ENCODE data around the gene TLR10. TPM values are rescaled to one million over a fixed set of nuclear protein-coding genes. Genes with fewer than 3 reads are reported as not detected.
"Not testable (repeated sequence)": the region's sequence is repeated elsewhere in the genome, so short reads cannot be mapped to it uniquely, and the experiment has no call there.

TLR10 gene
- polyA plus RNA-seq, 3 donors, result 0.64 to 0.87 (median 0.65) TPM

GRCh38 chr4:38768968-38769394 is 13.8 kb downstream of the TLR10 start:
- no peak for DNase-seq (ENCODE audit: low read depth in 3 of 3, low spot score in 2 of 3)

- not testable (repeated sequence) for DNase-seq (ENCODE audit: low read depth in 3 of 3, low spot score in 2 of 3)
These were observed 15.8 kb downstream of the TLR10 start for GRCh38 chr4:38766940-38767339.

DNA sequence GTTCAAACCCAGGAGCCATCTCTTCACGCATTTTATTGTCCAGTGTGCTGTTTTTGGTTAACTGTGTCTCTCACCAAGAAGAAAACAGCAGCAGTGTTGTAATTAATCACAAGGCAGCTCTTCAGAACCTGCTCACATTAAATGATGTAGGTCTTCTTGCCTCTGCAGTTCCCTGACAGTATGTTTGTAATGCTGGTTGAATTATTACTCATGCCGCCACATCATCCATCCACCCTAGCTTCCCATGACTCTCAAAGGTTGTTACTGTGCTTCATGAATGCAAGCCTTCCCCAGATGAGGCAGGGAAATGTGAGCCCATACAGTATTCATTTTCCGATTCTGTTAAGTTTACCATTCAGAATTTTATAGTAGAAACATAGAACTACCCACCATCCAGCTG is 17.4 kb downstream of the TLR10 start:
- DNase-seq (ENCODE audit: low read depth in 3 of 3, low spot score in 2 of 3), result no peak

DNA sequence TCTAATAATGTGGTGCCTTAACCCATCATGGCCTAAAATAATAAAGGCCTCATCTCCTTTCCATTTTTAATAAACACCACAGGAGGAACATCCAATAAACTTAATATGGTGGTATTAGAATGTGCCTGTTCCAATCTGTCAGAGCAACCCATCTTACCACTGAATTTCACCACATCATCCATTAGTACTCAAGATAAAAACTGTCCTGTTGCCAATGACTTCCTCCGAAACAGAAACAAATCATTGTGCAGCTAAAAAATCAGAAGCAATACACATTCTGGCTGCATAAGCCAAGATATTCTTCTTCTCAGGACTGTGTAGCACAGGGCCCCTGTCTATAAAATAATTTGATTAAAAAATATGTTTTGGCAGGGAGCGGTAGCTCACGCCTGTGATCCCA is 18.5 kb downstream of the TLR10 start:
- DNase-seq (ENCODE audit: low read depth in 3 of 3, low spot score in 2 of 3), result no peak

- no peak for DNase-seq (ENCODE audit: low read depth in 3 of 3, low spot score in 2 of 3)
These were observed 20.2 kb downstream of the TLR10 start for GRCh38 chr4:38762560-38762959.

DNA sequence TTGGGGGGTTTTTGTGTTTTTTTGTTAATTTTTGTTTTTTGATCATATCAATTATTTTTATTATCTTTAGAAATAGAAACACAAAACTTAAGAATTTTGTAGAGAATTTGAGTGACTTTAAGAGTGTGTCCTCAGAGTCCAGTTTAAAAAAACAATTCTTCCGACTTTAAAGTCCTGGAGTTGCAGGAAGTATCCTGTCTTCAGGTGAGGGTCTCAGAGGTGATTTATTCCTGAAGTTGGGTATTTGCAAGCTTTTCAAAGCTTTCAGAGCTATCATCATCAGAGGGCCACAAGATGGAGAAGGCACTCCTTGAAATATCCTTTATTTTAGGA is 23.0 kb downstream of the TLR10 start:
- DNase-seq (ENCODE audit: low read depth in 3 of 3, low spot score in 2 of 3), result no peak

DNA sequence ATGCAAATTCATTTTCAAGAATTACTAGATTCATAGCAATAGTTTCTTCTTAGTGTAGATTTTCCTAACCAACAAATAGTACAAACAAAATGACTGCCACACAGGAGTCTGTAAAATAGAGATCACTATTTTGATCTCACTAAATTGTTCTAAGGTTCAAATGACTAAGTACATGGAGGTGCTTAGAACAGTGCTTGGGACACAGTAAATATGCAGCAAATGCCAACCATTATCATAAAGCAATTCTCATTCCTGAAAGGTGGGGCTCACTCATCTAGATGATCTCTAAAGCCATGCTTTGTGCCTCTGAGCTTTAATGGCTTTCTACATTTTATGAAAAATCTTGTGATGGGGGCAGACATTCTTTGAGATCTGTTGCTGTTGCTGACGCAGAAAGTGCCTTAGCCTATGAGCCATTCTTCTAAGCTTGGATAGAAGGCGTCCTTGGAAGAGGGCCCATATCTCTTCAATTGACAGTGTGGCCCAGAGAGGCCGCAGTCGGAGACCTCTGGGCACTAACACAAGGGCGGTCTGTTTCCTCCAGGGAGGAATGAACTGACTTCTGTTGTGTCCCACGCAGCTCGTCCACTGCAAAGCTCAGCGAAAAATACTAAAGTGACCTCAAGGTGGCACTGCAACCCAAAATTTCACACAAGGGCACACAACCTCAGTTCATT is 23.5 kb downstream of the TLR10 start:
- DNase-seq (ENCODE audit: low read depth in 3 of 3, low spot score in 2 of 3), result peak in 1 of 3 donors; percentile 57

DNA sequence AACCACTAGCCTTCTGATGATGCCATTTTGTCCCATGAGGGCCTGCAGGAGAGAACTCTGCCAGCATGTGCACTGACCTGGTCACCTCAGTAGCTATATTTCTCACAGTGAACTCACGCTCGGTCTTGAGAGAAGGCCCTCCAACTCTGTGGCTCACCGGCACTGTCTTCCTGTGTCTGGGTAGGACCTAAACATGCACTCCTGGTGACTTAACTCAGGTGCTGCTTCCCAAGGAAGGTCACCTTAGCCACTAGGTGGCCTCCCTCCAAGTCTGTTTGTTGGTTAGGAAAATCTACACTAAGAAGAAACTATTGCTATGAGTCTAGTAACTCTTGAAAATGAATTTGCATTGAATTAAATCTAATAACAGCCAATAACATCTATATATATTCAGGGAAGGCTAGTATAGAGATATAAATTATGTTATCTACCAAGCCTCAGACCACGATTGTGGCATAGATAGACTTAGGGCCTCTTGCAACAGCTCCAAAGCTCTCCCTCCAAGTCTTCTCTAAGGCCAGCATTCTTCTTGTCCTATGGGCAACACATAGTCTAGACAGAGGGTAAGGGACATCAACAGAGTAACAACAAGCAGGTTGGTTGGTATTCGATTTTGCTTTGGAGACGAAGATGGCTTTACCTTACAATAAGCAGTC is 24.7 kb downstream of the TLR10 start:
- DNase-seq (ENCODE audit: low read depth in 3 of 3, low spot score in 2 of 3), result no peak

- DNase-seq (ENCODE audit: low read depth in 3 of 3, low spot score in 2 of 3), result peak; percentile 87 to 91 (median 87)
These were observed 29.6 kb downstream of the TLR10 start for GRCh38 chr4:38752941-38753806.

DNA sequence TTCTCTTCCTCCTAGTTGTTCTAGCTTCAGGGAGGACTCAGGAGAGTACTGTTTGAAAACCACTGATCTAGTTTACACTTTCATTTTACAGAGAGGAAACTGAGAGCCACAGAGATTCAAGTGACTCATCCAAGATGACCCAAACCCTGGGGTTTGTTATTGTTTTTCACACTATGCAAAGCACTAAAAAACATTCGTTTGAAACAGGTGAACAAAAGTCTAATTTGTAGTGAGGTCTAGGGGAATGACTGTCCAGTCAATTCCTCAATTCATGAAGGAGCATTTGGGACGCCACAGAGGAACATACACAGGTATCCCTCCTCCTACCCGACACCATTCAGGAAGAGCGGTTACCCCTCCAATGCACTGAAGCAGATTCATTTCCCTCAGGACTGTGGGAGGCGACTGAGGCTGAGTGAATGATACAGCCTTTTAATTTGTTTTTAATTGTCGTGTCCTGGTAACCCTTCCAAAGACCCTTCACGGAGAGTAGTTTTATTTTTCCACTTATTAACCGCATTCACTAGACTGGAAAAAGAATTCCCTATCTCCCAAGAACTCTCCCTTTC is 30.3 kb downstream of the TLR10 start:
- no peak for DNase-seq (ENCODE audit: low read depth in 3 of 3, low spot score in 2 of 3)

DNA sequence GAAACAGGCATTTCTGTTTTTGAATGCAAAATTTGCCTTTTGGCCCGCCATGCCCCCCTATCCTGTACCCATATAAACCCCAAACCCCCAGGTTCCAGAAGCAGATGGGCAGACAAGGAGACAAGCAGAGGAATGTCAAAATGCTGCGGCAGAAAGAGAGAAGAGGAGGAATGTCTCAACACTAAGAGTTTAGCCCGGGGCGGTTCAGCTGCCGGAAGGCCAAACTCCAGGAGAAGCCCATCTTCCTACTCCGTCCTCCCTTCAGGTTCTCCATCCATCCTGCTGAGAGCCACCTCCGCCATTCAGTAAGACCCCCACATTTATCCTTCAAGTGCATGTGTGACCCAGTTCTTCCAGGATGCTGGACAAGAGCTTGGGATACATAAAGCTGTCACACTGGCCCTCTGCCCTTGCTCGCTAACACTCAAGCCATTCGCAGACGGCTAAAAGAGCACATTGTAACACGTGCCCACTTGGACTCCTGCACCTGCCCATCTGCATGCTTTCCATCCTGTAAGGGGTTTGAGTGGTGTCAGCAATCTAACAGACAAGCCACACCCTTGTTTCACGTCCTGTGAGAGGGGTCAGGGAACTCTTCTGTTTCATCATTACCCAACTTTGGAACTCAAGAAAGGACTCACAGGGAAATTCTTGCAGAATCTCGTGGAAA is 31.3 kb downstream of the TLR10 start:
- DNase-seq (ENCODE audit: low read depth in 3 of 3, low spot score in 2 of 3), result no peak

DNA sequence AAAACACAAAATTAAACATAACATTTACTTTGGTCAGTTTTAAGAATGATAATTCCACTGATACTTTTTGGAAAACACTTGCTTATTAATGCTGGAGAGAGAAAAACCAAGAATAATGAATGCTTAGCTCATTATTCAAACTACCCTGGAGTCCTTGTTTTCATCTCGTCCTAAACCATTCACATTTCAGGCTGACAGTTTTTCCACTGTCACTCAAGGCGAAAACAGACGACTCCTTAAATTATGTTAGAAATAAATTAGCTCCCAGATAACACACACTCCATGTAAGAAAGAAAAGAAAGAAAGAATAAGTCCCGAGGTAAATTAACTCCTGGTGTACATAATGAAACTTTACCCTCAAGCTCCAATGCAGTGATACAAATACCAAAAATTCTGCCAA is 33.5 kb downstream of the TLR10 start:
- no peak for DNase-seq (ENCODE audit: low read depth in 3 of 3, low spot score in 2 of 3)

- no peak for DNase-seq (ENCODE audit: low read depth in 3 of 3, low spot score in 2 of 3)
These were observed 35.2 kb downstream of the TLR10 start for GRCh38 chr4:38747629-38748028.

DNA sequence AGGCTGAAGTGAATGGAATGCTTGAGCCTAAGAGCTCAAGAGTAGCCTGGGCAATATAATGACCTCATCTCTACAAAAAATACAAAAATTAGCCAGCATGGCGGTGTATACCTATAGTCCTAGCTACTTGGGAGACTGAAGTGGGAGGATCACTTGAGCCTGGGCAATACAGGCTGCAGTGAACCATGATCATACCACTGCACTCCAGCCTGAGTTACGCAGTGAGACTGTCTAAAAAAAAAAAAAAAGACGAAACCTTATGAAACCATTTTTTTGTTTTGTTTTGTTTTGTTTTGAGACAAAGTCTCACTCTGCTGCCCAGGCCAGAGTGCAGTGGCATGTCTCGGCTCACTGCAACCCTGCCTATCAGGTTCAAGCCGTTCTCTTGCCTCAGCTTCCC is 36.9 kb downstream of the TLR10 start:
- DNase-seq (ENCODE audit: low read depth in 3 of 3, low spot score in 2 of 3), result no peak

GRCh38 chr4:38743866-38744265 is 38.9 kb downstream of the TLR10 start:
- DNase-seq (ENCODE audit: low read depth in 3 of 3, low spot score in 2 of 3), result no peak

DNA sequence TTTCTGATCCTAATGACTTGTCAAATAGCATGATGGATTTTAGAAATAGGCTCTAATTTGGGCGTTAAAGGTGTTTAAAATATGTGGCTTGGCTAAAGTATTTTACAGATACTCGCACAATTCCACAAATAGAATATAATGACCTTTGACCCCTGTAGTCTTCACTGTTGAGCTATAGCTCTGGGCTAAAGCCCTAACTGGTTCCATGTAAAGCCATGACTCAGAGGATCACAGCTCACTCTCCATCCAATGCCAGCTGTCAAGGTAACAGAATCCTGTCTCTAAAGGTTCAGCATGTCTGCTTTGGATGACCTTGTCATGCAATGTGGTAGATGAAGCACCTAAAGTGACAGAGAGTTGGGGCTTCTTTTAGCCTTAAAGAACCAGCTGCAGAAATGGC is 42.5 kb downstream of the TLR10 start:
- no peak for DNase-seq (ENCODE audit: low read depth in 3 of 3, low spot score in 2 of 3)

DNA sequence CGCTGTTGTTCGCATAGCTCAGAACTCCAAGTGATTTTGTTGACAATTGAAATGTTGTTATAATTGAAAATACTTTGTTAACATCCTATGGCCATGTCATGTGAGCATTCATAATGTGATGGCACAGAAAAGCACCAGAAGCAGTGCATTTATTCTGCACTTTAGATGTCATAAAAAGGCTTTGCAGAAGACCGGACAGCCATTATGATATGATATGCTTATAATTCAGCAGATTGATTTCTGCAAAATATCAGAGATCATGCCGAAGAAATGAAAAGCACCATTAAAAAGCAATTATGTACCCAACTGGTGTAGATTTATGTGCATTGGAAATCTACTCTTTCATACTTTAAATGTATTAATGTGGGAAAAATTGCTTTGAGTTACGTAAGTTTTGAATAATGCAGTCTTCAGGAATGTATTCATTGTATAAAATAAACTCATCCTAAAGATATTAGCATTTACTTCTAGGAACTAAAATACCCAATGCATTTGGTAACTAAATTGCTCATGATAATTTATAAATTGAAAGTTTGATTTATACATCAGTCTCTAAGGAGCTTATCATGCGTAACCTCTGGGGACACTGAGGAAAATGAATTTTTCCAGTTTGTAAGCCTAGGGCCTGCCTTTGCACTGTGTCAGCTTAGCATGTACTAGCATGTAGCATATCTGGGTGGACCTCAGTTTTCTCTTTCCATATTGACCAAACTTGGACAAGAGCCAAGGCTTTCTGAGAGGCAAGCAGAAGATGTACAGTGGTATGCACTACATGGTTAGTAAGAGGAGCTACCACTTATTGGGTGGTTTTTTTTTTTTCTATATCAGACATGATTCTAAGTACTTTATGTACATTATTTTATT is 43.6 kb downstream of the TLR10 start:
- DNase-seq (ENCODE audit: low read depth in 3 of 3, low spot score in 2 of 3), result no peak

DNA sequence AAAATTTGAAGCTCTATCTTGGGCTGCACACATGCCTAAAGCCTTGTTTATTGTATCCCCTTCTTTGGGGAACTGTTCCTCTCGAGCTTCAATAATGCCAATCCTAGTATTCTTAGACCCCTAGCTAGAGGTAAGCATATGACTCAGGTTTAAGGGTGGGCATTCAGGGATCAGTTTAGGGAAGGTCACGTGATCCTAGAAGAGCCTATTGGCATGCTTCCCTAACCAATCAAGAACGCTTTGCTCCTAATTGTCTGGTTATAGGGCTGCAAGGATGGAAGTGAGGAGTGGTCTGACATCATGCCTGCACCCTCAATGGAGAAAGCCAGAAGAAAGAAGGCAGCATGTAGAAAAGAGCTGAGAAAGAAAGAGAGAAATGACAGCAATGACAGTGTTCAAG is 46.9 kb downstream of the TLR10 start:
- DNase-seq (ENCODE audit: low read depth in 3 of 3, low spot score in 2 of 3), result no peak

DNA sequence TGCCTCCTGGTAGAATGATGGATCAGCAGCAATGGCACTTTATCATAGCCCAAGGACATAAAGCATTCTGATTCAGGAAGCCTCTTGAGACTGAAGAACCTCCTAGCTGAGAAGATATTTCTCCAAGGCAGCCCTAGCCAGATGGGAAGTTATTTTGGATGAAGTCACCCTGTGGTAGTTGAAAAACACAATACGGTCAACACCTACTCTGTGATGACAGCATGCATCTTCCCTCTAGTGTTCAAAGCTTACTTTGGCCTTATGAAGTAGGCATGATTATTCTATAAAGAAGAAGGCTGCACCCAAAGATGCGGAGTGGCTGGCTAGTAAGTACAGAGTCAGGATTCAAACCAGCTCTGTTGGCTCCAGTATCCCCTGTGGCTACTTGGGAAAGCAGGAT is 47.9 kb downstream of the TLR10 start:
- DNase-seq (ENCODE audit: low read depth in 3 of 3, low spot score in 2 of 3), result no peak

GRCh38 chr4:38734446-38734845 is 48.3 kb downstream of the TLR10 start:
- DNase-seq (ENCODE audit: low read depth in 3 of 3, low spot score in 2 of 3), result no peak

Data from right renal cortex interstitium (tissue), 3 donors.